H7 (cell line): Measurements from ENCODE around the gene COX14. TPM values are rescaled to one million over a fixed set of nuclear protein-coding genes. Genes with fewer than 3 reads are reported as not detected.
"Not testable (repeated sequence)": the region's sequence is repeated elsewhere in the genome, so short reads cannot be mapped to it uniquely, and the experiment has no call there.

Experiments
- DNase-seq: peaks from one replicate; pipeline ENCODE4 v3.0.0; 2012
- H3K27me3 ChIP-seq: 2 replicates; pipeline ENCODE4 v1.6.0; 2011; ENCODE audit warnings: mild to moderate bottlenecking, low read length; ENCODE audit not compliant: control insufficient read depth, insufficient read depth
- H3K36me3 ChIP-seq: replicated peaks from 2 replicates; pipeline ENCODE4 v1.5.1; 2011; ENCODE audit warnings: low read length; ENCODE audit not compliant: control insufficient read depth, insufficient read depth
- H3K4me3 ChIP-seq: 2 replicates; pipeline ENCODE4 v1.5.1; 2011; ENCODE audit warnings: low read depth, mild to moderate bottlenecking, control low read depth, low read length, moderate library complexity; ENCODE audit not compliant: insufficient read depth
- total RNA-seq: library from RNA; depleted of rRNA; stranded (reverse); fragments of >200 nt; shearing (Covaris generic); gene quantifications from 2 replicates; pipeline ENCODE4 v1.2.3, GENCODE V29; 2014

COX14 gene
- total RNA-seq, 1 experiment from 2014 or later = 38.3 TPM

DNA sequence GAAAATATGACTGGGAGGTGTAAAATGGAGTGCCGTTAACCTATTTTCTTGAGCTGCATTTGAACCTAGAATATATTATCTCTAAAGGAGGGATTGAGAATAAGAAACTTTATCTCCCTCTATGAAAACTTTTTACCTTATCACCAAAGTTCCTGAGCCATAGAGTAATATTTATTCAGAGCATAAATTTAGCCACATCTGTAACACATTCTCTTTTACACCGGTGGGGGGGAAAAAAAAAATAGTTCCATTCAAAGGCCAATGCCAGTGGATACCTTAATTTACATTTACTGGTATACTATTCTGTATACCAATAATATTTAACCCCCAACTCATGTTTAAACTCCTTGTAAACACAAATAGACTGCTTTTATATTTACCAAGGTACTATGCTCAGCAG, 33.4 kb downstream of the COX14 start:
- Histone ChIP-seq H3K4me3 (no peak overlapping the region), H3K27me3 (no peaks in the 10 kb centered on the region), H3K36me3 (peaks cover 3% of the 10 kb centered on the region)
- DNase-seq = no peak

DNA sequence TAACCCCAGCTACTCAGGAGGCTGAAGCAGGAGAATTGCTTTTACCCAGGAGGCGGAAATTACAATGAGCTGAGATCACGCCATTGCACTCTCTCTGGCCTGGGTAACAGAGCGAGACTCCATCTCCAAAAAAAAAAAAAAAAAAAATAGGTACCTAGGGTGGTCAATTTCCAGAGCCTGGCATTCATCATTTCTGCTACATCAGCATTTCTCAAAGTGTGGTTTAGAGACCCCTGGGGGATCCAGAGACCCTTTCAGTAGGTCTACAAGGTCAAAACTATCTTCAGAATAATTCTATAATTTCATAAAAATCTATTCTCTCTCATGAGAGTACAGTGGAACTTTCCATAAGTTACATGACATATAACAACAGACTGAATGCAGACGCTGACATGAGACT, 35.2 kb downstream of the COX14 start:
- no peak overlapping the region for H3K4me3 ChIP-seq
- no peaks in the 10 kb centered on the region; the same call in 1 of the 2 replicates for H3K36me3 ChIP-seq
- no peak for DNase-seq
- no peaks in the 10 kb centered on the region for H3K27me3 ChIP-seq

DNA sequence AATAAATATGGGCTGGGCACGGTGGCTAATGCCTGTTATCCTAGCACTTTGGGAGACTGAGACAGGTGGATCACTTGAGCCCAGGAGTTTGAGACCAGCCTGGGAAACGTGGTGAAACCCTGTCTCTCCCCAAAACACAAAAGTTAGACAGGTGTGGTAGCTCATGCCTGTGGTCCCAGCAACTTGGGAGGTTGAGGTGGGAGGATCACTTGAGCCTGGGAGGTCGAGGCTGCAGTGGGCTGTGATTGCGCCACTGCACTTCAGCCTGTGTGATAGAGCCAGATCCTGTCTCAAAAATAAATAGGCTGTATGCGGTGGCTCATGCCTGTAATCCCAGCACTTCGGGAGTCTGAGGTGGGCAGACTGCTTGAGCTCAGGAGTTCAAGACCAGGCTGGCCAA, 36.0 kb downstream of the COX14 start:
- not testable (repeated sequence) for H3K27me3 ChIP-seq, DNase-seq, H3K4me3 ChIP-seq, H3K36me3 ChIP-seq

DNA sequence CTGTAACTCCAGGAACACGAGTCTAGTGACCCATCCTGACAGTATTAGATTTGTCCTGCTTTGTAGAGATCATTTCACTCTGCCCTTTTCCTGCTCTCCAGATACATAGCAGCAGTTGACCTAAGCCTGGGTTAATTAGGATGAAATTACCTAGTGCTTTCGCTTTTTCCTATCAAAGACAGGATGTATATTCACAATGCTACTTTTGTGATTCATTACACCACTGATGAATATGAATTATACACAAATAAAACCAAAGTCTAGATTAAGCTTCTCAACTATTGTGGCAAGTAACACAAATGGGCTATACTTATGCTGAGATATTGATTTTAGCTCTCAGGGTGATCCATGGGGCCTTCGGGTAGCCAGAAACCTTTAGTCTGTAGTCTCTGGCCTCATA, 37.3 kb downstream of the COX14 start:
- no peak for DNase-seq
- H3K36me3 ChIP-seq = no peaks in the 10 kb centered on the region; the same call in 1 of the 2 replicates

DNA sequence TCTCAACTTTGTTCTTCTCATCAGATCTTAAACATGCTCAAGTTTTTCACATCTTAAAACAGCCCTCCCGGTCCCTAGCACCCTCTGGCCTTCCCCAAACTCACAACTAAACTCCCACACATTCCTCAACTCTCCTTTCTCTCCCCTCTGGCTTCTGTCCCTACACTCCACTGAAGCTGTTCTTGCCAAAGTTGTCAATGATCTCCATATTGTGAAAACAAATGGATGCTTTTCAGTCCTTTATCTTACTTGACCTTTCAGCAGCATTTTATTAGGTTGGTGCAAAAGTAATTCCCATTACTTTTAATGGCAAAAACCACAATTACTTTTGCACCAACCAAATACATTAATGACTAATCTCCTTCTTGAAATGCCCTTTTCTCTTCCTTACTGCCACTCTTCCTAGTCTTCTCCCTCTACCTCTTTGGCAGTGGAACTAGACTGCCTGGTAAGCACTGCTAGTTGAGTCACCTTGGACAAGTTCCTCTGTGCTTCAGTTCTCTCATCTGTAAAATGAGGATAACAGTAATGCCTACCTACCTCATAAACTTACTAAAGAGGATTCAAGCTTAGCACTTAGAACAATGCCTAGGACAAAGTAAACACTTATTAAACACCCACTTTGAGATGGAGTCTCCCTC, 39.1 kb downstream of the COX14 start:
- no peak overlapping the region for H3K4me3 ChIP-seq
- no peaks in the 10 kb centered on the region for H3K36me3 ChIP-seq
- DNase-seq = no peak
- H3K27me3 ChIP-seq = no peaks in the 10 kb centered on the region

More for the DNA sequence above, 37.3 kb downstream of the COX14 start:
- no peak overlapping the region for H3K4me3 ChIP-seq
- H3K27me3 ChIP-seq = no peaks in the 10 kb centered on the region

DNA sequence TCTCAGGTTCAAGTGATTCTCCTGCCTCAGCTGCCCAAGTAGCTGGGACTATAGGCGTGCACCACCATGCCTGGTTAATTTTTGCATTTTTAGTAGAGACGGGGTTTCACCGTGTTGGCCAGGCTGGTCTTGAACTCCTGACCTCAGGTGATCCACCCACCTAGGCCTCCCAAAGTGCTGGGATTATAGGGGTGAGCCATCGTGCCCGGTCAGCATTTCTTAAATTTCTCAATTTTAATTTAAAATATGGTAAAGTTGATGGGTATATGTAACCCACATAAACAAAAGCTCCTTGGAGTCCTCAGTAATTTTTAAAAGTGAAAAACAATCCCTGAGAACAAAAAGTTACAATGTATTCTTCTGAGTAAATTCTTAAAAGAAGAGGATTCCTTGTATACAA, 42.9 kb downstream of the COX14 start:
- H3K27me3 ChIP-seq, H3K36me3 ChIP-seq, DNase-seq, H3K4me3 ChIP-seq: not testable (repeated sequence)

DNA sequence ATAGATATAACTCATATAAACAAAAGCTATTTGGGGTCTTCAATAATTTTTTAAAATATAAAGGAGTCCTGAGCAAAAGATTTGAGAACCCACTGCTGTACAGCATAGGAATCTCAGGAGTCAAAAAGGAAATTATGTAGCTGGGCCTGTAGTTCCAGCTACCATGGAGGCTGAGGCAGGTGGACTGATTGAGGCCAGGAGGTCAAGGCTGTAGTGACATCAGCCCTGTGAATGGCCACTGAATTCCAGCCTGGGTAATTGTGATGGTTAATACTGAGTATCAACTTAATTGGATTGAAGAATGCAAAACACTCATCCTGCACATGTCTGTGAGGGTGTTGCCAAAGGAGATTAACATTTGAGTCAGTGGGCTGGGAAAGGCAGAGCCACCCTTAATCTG, 44.6 kb downstream of the COX14 start:
- Histone ChIP-seq H3K36me3 (no peaks in the 10 kb centered on the region; the same call in 1 of the 2 replicates), H3K27me3 (no peaks in the 10 kb centered on the region), H3K4me3 (no peak overlapping the region)
- no peak for DNase-seq

DNA sequence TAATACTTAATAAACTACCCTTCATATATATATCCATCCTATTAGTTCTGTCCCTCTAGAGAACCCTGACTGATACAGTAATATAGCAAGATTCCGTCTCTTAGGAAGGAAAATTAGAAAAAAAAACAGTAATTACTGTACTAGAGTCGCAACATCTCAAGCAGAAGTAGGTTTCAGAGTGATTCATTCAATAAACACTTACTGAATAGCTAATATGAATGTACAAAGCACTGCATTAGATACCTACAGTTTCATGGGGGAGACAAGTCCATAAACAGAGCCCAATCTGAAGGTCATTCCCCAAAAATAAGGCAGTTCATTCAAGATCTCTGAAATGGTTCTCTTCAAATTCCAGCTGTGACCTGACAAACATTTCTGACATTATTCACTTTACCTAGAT, 45.2 kb downstream of the COX14 start:
- no peak for DNase-seq
- no peak overlapping the region for H3K4me3 ChIP-seq
- H3K36me3 ChIP-seq = no peaks in the 10 kb centered on the region; the same call in 1 of the 2 replicates
- H3K27me3 ChIP-seq = no peaks in the 10 kb centered on the region

DNA sequence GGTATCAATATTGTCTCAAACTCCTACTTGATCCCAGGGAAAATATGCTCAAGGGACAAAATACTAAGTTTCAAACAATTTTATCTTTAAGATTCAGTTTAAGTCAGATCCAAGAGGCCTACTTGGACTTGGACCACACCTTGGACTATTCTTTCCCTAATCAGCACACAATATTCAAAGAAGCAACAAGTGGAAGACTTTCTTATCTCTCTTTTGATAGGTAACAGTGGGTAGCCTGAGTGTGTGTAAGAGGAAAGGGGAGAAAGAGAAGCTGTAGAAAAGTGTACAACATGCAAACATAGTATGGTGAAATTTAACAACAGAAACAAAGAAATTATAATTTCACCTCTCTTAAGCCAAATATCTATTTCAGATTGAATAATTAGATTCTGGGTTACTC, 48.6 kb downstream of the COX14 start:
- Histone ChIP-seq H3K36me3 (no peaks in the 10 kb centered on the region; the same call in 1 of the 2 replicates), H3K4me3 (no peak overlapping the region), H3K27me3 (no peaks in the 10 kb centered on the region)
- DNase-seq = no peak

DNA sequence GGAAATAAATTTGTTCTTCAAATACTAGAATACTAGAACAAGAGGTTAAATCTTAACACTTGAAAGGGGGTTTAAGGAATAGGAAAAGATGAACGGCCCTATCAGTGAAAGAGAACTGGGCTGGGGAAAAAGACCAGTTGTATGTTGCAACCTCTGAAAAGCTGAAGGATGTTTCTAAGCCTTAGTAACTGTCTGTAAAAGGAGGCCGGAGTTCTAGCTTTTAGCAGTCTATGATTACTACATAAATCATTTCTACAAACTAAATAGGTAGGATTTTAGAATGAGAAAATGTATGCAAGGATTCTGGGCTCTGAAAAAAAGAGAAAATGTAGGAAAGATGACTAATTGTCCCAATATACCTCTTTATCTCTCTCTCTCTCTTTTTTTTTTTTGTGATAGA, 50.2 kb downstream of the COX14 start:
- Histone ChIP-seq H3K27me3 (no peaks in the 10 kb centered on the region), H3K36me3 (no peaks in the 10 kb centered on the region; the same call in 1 of the 2 replicates), H3K4me3 (no peak overlapping the region)
- no peak for DNase-seq

DNA sequence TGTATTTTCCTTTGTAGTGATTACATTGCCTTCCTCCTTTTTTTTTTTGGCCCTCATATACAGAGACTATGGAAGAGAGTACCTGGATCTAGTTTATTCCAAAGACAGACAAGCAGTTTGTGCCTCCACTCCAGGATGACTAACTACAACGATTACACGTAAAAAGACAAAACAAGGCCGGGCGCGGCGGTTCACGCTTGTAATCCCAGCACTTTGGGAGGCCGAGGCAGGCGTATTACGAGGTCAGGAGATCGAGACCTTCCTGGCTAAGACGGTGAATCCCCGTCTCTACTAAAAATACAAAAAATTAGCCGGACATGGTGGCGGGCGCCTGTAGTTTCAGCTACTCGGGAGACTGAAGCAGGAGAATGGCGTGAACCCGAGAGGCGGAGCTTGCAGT, 52.9 kb downstream of the COX14 start:
- H3K4me3 ChIP-seq = no peak overlapping the region
- no peaks in the 10 kb centered on the region; the same call in 1 of the 2 replicates for H3K36me3 ChIP-seq
- DNase-seq = no peak
- no peaks in the 10 kb centered on the region for H3K27me3 ChIP-seq

DNA sequence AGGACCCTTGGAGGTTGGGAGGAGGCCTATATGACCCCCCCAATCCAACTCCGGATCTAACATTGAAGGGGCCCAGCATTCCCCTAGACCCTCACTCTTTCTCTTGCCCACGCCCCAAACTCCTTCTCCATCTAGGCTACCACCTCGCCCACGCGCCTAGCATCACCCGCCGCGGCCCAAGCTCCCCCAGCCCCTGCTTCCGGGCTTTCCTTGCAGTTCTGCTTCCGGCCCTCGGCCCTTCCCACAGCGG, 54.7 kb downstream of the COX14 start:
- H3K36me3 ChIP-seq = no peaks in the 10 kb centered on the region
- no peaks in the 10 kb centered on the region for H3K27me3 ChIP-seq
- H3K4me3 ChIP-seq = peak overlapping the region; percentile 92
- DNase-seq = no peak

DNA sequence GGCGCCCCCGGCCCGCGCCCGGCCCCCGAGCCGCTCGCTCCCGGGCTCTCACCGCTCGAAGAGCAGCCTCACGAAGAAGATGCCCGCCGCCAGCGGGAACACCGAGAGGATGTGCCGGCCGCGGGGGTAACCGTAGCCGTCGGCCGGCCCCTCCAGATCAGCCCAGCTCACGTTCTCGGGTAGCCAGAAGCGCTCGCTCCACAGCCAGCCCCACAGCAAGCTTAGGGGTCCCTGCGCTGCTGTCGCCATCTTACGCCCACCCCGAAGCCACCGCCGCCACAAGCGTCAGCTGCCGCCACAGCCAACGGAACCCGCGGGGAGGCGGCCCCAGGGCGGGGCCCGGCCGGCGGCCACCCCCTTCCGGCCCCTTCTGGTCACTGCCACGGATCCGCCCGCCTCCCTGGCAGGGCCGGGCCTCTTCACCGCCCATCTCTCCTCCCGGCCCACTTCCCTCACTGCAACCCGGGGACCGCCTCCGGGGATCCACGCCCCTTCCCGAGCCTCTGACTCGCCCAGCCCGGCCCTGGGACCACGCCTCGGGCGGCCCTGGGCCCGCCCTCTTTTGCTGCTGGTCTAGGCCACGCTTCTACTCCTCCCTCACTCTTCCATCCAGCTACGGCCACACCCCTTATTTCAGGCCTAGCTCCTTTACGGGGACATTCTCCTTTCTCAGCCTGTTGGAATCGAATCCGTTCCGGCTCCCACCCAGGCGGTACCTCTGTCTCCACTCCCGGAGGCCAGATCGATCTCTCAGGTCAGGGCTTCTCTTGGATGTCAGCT, 55.2 kb downstream of the COX14 start, which contains the start of gene CERS5:
Gene CERS5, minus strand, starts transcription at position 321 of the 780 bp plus-strand sequence. Its CDS starts 72 bp downstream, at position 249.
- Histone ChIP-seq H3K27me3 (no peaks in the 10 kb centered on the region), H3K4me3 (peak within 1 kb of the TSS; percentile 92), H3K36me3 (no peaks in the 10 kb centered on the region)
- peak; percentile 99 for DNase-seq
